Sigmoid colon (tissue), 4 donors: ENCODE results near the gene NCOR2.

Source experiments
- EP300 ChIP-seq, 4 donors: sonication (generic); formaldehyde crosslinking; IDR thresholded peaks; one replicate each; pipeline ENCODE4 v1.6.1; 2017; ENCODE audit warnings: antibody characterized with exemption in 4 of 4
- POLR2A ChIP-seq, 2 donors: fragments of 450-650 bp; IDR thresholded peaks; one replicate each; pipeline ENCODE4 v1.6.1; 2016; ENCODE audit warnings: antibody characterized with exemption in 2 of 2, mild to moderate bottlenecking in 2 of 2, moderate library complexity in 2 of 2
- POLR2AphosphoS5 ChIP-seq, 4 donors: sonication (generic); formaldehyde crosslinking; IDR thresholded peaks; one replicate each; pipeline ENCODE4 v1.6.1; 2017; ENCODE audit warnings: antibody characterized with exemption in 4 of 4
- TF ChIP-seq, protein P1 (sequence below), 4 experiments: fragments of 450-650 bp in 3 of 4; fragments of 200-600 bp in 1 of 4; IDR thresholded peaks; one replicate each; pipeline ENCODE4 v1.5.1; 2016 to 2019; ENCODE audit warnings: antibody characterized with exemption in 4 of 4, mild to moderate bottlenecking in 3 of 4, moderate library complexity in 2 of 4

DNA sequence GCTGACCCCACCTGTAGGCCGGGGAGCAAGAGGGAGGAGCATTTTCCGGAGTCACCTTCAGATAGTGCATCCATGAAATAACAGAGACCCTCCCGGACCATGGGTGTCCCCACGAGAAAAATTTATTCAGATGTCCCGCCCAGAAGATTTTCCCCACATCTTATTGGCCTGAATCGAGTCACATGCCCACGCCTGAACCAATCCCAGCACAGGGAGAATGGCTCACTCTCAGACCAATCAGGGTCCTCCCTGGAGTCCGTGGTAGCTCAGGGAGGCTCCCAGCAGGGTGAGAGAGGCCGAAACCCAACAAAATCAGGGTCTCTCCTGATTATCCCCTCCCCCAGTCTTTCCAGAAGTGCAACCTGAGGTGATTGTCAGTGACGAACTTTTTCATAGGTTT, 16.4 kb upstream of the NCOR2 start:
- TF ChIP-seq, protein P1, sequence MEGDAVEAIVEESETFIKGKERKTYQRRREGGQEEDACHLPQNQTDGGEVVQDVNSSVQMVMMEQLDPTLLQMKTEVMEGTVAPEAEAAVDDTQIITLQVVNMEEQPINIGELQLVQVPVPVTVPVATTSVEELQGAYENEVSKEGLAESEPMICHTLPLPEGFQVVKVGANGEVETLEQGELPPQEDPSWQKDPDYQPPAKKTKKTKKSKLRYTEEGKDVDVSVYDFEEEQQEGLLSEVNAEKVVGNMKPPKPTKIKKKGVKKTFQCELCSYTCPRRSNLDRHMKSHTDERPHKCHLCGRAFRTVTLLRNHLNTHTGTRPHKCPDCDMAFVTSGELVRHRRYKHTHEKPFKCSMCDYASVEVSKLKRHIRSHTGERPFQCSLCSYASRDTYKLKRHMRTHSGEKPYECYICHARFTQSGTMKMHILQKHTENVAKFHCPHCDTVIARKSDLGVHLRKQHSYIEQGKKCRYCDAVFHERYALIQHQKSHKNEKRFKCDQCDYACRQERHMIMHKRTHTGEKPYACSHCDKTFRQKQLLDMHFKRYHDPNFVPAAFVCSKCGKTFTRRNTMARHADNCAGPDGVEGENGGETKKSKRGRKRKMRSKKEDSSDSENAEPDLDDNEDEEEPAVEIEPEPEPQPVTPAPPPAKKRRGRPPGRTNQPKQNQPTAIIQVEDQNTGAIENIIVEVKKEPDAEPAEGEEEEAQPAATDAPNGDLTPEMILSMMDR (IDR thresholded peaks at IDR 0.05): no peak
- TF ChIP-seq POLR2A (IDR thresholded peaks at IDR 0.05) (no peak), POLR2AphosphoS5 (IDR thresholded peaks at IDR 0.05) (no peak), EP300 (IDR thresholded peaks at IDR 0.05) (no peak)
